Prostate gland (tissue), 1 donor: ENCODE results near the gene SLC33A1.
A peak's percentile ranks its signal among the peaks of the same experiment; 100 is the strongest.

Experiments used
- POLR2A ChIP-seq: fragments of 450-650 bp; IDR thresholded peaks from one replicate; pipeline ENCODE4 v1.6.1; 2016; ENCODE audit warnings: antibody characterized with exemption, mild to moderate bottlenecking
- POLR2AphosphoS5 ChIP-seq: sonication (generic); formaldehyde crosslinking; IDR thresholded peaks from one replicate; pipeline ENCODE4 v1.6.1; 2017; ENCODE audit warnings: antibody characterized with exemption

DNA sequence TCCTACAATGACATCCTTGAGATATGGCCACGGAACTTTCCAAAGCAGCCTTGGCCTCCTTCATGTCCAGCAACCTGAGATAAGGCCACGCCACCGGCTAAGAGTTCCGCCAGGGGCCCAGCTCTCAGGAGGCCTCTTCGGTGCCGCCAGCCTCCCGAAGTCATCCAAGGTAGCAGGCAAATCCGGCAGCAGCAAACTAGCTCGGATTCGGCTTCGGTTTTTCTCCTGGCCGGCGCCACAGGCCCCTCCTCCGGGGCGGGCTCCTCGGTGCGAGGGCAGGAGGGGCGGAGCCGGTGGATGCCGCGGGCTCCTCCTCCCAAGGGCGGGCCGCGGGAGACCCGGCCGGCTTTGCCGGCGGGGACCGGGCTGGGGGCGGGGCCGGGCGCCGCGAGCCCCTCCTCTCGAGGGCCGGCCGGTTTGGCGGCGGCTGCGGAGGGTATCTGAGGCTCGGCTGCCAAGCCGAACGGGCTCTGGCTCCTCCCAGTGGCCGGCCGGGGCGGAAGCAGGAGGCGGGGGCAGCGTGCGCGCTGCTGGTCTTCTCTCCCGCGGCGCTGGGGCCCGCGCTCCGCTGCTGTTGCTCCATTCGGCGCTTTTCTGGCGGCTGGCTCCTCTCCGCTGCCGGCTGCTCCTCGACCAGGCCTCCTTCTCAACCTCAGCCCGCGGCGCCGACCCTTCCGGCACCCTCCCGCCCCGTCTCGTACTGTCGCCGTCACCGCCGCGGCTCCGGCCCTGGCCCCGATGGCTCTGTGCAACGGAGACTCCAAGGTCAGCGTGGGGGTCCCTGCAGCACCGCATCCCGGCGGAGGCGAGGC is 16.1 kb upstream of the SLC33A1 start, which contains the start of gene GMPS:
- peak; percentile 51 for TF ChIP-seq POLR2AphosphoS5
- peak; percentile 77 for TF ChIP-seq POLR2A
